A549 (cell line): ENCODE results near the gene AFAP1L2. TPM values are rescaled to one million over a fixed set of nuclear protein-coding genes. Genes with fewer than 3 reads are reported as not detected.

Experiments
- ATAC-seq, 2 experiments: fragments of 200-7000 bp in 1 of 2; fragments of >200 bp in 1 of 2; cut with Nextera tagmentation in 1 of 2; cut with Tn5 transposase in 1 of 2; 3 replicates each; pipeline versions ENCODE4 v1.8.0 to v1.9.1; 2018 to 2020; ENCODE audit warnings: mild to moderate bottlenecking in 1 of 2, moderate library complexity in 1 of 2
- CTCF ChIA-PET: fragments of 300-600 bp; sonication (Branson Sonifier 250); formaldehyde crosslinking; extraction: SDS; loops from one replicate; lab custom pipeline; 2021; ENCODE audit warnings: antibody characterized with exemption, inconsistent platforms; lab: Yijun Ruan, JAX
- POLR2A ChIA-PET: fragments of 350-600 bp; formaldehyde crosslinking; extraction: SDS; loops from one replicate; lab custom pipeline; 2021; ENCODE audit warnings: antibody characterized with exemption, inconsistent platforms; lab: Yijun Ruan, JAX
- DNase-seq, 2 experiments: peaks; one replicate each; pipeline versions ENCODE4 v3.0.0 to v3.0.0-alpha.2; 2011 to 2016; ENCODE audit warnings: low read depth in 1 of 2, low spot score in 1 of 2
- FAIRE-seq: peaks from 2 replicates; lab custom pipeline; 2011; peaks lifted over from hg19 to GRCh38; lab: Jason Lieb, UNC
- H3K27ac ChIP-seq, 2 experiments: fragments of >200 bp; sonication (Bioruptor Twin); formaldehyde crosslinking; 3 replicates each; pipeline ENCODE4 v1.5.1; 2016 to 2017
- H3K4me1 ChIP-seq: fragments of >200 bp; sonication (Bioruptor Twin); formaldehyde crosslinking; 3 replicates; pipeline ENCODE4 v1.6.1; 2016
- H3K4me2 ChIP-seq: fragments of >200 bp; sonication (Bioruptor Twin); formaldehyde crosslinking; 3 replicates; pipeline ENCODE4 v1.6.1; 2016
- H3K4me3 ChIP-seq: fragments of >200 bp; sonication (Bioruptor Twin); formaldehyde crosslinking; 3 replicates; pipeline ENCODE4 v1.5.1; 2016
- H3K9me3 ChIP-seq: fragments of >200 bp; sonication (Bioruptor Twin); formaldehyde crosslinking; 3 replicates; pipeline ENCODE4 v1.6.1; 2016
- BHLHE40 ChIP-seq: IDR thresholded peaks from 2 replicates; pipeline ENCODE4 v1.6.1; 2012; ENCODE audit warnings: low read depth, low read length, inconsistent platforms
- CBX2 ChIP-seq: fragments of 200-600 bp; sonication (generic); IDR thresholded peaks from 2 replicates; pipeline ENCODE4 v1.6.1; 2016; ENCODE audit warnings: low read depth, mild to moderate bottlenecking, borderline replicate concordance
- CHD4 ChIP-seq: fragments of 200-600 bp; sonication (generic); IDR thresholded peaks from 2 replicates; pipeline ENCODE4 v1.6.1; 2016; ENCODE audit warnings: antibody characterized with exemption, mild to moderate bottlenecking, borderline replicate concordance
- ESRRA ChIP-seq: fragments of 150-350 bp; IDR thresholded peaks from 2 replicates; pipeline ENCODE4 v1.6.1; 2014; ENCODE audit warnings: mild to moderate bottlenecking, low read length, borderline replicate concordance
- FOSB ChIP-seq: fragments of 250-450 bp; sonication (Bioruptor Pico); IDR thresholded peaks from 2 replicates; pipeline ENCODE4 v1.5.0; 2020; ENCODE audit warnings: mild to moderate bottlenecking, moderate library complexity
- FOSL2 ChIP-seq, 2 experiments: fragments of 450-650 bp in 1 of 2; fragments of >200 bp in 1 of 2; sonication (Bioruptor Twin) in 1 of 2; formaldehyde crosslinking; IDR thresholded peaks; 2 replicates each; pipeline versions ENCODE4 v1.5.0 to v1.6.1; 2016 to 2020; ENCODE audit warnings: mild to moderate bottlenecking in 1 of 2, moderate library complexity in 1 of 2
- HDAC2 ChIP-seq: fragments of 200-600 bp; sonication (generic); IDR thresholded peaks from 2 replicates; pipeline ENCODE4 v1.6.1; 2016
- HEYL ChIP-seq: fragments of 250-450 bp; sonication (Bioruptor Pico); IDR thresholded peaks from 2 replicates; pipeline ENCODE4 v1.8.0; 2021; ENCODE audit warnings: mild to moderate bottlenecking, moderate library complexity
- HOXA7 ChIP-seq: fragments of 250-450 bp; sonication (Bioruptor Pico); IDR thresholded peaks from 2 replicates; pipeline ENCODE4 v1.5.0; 2020; ENCODE audit warnings: mild to moderate bottlenecking, moderate library complexity
- HOXB5 ChIP-seq: fragments of 250-450 bp; sonication (Bioruptor Pico); IDR thresholded peaks from 2 replicates; pipeline ENCODE4 v1.5.0; 2020; ENCODE audit warnings: mild to moderate bottlenecking, moderate library complexity
- JUNB ChIP-seq: fragments of >200 bp; sonication (Bioruptor Twin); formaldehyde crosslinking; IDR thresholded peaks from 2 replicates; pipeline ENCODE4 v1.6.1; 2016
- KDM5A ChIP-seq: fragments of 200-600 bp; sonication (generic); IDR thresholded peaks from 2 replicates; pipeline ENCODE4 v1.6.1; 2016; ENCODE audit warnings: antibody characterized with exemption, mild to moderate bottlenecking
- MYC ChIP-seq: IDR thresholded peaks from 2 replicates; pipeline ENCODE4 v1.6.1; 2012; ENCODE audit warnings: mild to moderate bottlenecking, inconsistent platforms, low read length, improper control_type of control experiment, borderline replicate concordance
- NFE2L2 ChIP-seq: fragments of 150-350 bp; conservative IDR thresholded peaks from 2 replicates; pipeline ENCODE4 v1.6.1; 2014; ENCODE audit warnings: low read length
- NPAS2 ChIP-seq: fragments of 250-450 bp; sonication (Bioruptor Pico); IDR thresholded peaks from 2 replicates; pipeline ENCODE4 v1.8.0; 2022; ENCODE audit warnings: mild to moderate bottlenecking, moderate library complexity, borderline replicate concordance
- NR3C1 ChIP-seq: fragments of >200 bp; sonication (Bioruptor Twin); formaldehyde crosslinking; IDR thresholded peaks from 3 replicates; pipeline ENCODE4 v1.6.1; 2017
- PHF8 ChIP-seq: fragments of 200-600 bp; sonication (generic); IDR thresholded peaks from 2 replicates; pipeline ENCODE4 v1.6.1; 2016; ENCODE audit warnings: low read depth, mild to moderate bottlenecking, antibody characterized with exemption, moderate library complexity, borderline replicate concordance
- RAD21 ChIP-seq, 2 experiments: fragments of >200 bp in 1 of 2; sonication (Bioruptor Twin) in 1 of 2; formaldehyde crosslinking in 1 of 2; IDR thresholded peaks in 1 of 2; conservative IDR thresholded peaks in 1 of 2; 2 replicates in 1 of 2; 3 replicates in 1 of 2; pipeline ENCODE4 v1.6.1; 2012 to 2018; ENCODE audit warnings: inconsistent platforms in 1 of 2
- RARB ChIP-seq: fragments of 250-450 bp; sonication (Bioruptor Pico); IDR thresholded peaks from 2 replicates; pipeline ENCODE4 v1.8.0; 2021; ENCODE audit warnings: mild to moderate bottlenecking, moderate library complexity
- RNF2 ChIP-seq: fragments of 200-600 bp; sonication (generic); IDR thresholded peaks from 2 replicates; pipeline ENCODE4 v1.6.1; 2016; ENCODE audit warnings: low read depth, mild to moderate bottlenecking, antibody characterized with exemption, moderate library complexity, borderline replicate concordance
- SMC3 ChIP-seq: fragments of >200 bp; sonication (Bioruptor Twin); formaldehyde crosslinking; IDR thresholded peaks from 3 replicates; pipeline ENCODE4 v1.6.1; 2018; ENCODE audit warnings: inconsistent platforms
- SREBF2 ChIP-seq: fragments of 450-650 bp; IDR thresholded peaks from 2 replicates; pipeline ENCODE4 v1.6.1; 2014; ENCODE audit warnings: mild to moderate bottlenecking, moderate library complexity
- TP53 ChIP-seq: fragments of 250-450 bp; sonication (Bioruptor Pico); IDR thresholded peaks from 2 replicates; pipeline ENCODE4 v1.5.0; 2021; ENCODE audit warnings: mild to moderate bottlenecking, moderate library complexity
- WGBS: methylation state at CpG from one replicate; pipeline ENCODE4 v1.1.6; 2017; ENCODE audit errors: missing lambda C conversion rate; 5-methylcytosine and 5-hydroxymethylcytosine counted together
- polyA plus RNA-seq, 4 experiments: library from polyadenylated mRNA; depleted of rRNA in 3 of 4; stranded (reverse); fragments of >200 nt; fragmentation: RNase III in 1 of 4; extraction: RNeasy Plus Mini Kit Qiagen cat#74134 plus additional on column Dnase treatment in 1 of 4; gene quantifications; 2 replicates in 3 of 4; 3 replicates in 1 of 4; pipeline ENCODE4 v1.2.3, GENCODE V29; 2011 to 2017
- TF ChIP-seq, protein P1 (sequence below): fragments of 450-650 bp; IDR thresholded peaks from 2 replicates; pipeline ENCODE4 v1.6.1; 2014; ENCODE audit warnings: antibody characterized with exemption
- TF ChIP-seq, protein P2 (sequence below): fragments of >200 bp; sonication (Bioruptor Twin); formaldehyde crosslinking; IDR thresholded peaks from 2 replicates; pipeline ENCODE4 v1.6.1; 2016
- TF ChIP-seq, protein P3 (sequence below): IDR thresholded peaks from 2 replicates; pipeline ENCODE4 v1.6.1; 2012; ENCODE audit warnings: low read depth, borderline replicate concordance
- TF ChIP-seq, protein P4 (sequence below): fragments of 250-450 bp; sonication (Bioruptor Pico); IDR thresholded peaks from 2 replicates; pipeline ENCODE4 v1.5.0; 2020; ENCODE audit warnings: low read depth, mild to moderate bottlenecking, moderate library complexity

AFAP1L2 gene
- polyA plus RNA-seq, 2 of the 4 experiments (the other 2 are of a cell fraction), result 19.6 to 27.3 TPM

DNA sequence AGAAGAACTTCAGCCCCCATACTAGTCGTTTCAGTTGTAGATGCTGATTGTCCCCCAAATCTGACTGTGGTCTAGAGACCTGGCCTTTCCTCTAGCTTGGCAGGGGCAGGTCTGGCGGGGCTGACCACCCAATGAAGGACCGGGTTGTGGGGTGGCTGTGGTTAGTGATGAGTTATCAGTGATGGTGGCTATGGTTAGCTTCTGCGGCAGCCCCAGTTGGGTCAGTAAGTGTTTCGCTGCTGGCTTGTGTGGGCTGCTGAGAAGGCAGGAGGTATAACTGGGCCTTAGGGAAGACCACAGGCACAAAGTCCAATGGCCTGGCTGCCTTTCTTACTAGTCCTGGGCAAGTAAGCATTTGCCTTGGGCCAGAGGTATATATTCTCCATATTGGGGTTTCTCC is 143.9 kb downstream of the AFAP1L2 start (continued):
- TF ChIP-seq, protein P1, sequence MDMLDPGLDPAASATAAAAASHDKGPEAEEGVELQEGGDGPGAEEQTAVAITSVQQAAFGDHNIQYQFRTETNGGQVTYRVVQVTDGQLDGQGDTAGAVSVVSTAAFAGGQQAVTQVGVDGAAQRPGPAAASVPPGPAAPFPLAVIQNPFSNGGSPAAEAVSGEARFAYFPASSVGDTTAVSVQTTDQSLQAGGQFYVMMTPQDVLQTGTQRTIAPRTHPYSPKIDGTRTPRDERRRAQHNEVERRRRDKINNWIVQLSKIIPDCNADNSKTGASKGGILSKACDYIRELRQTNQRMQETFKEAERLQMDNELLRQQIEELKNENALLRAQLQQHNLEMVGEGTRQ, result no peak
- TF ChIP-seq FOSB (CRISPR knock-in tag), result no peak

DNA sequence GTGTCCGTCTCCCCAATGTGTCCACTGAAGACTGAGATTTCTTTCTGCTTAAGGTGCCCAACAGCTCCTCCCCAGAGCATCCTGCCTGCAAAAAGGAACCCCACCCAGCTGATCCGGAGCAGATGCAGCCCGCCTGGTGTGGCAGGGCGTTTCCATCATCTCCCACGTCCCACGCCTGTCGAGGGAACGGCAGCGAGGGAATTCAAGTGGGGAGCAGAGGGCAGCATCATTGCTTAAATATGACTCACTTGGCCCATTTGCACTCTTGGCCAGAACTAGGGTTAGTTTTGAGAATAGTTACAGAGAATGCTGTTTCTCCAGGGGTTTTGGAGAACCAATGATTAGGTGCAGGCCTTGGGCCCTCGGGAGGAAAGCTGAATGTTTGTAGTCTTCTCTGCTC is 144.5 kb downstream of the AFAP1L2 start:
- TF ChIP-seq NPAS2 (CRISPR knock-in tag), result no peak
- no peak for TF ChIP-seq HDAC2
- no peak for TF ChIP-seq TP53
- no peak for TF ChIP-seq CHD4
- ChIA-PET CTCF (interaction anchor here (0.8 to 1.8 kb wide), 2 partner anchors 11 to 15 kb away, joined by 3 to 4 read pairs; no protein-coding TSS in a partner anchor), POLR2A (no interaction called here)
- Histone ChIP-seq H3K4me1 (no peaks in the 10 kb centered on the region), H3K9me3 (no peaks in the 10 kb centered on the region), H3K27ac (no peak overlapping the region), H3K4me3 (no peak overlapping the region), H3K4me2 (no peak overlapping the region)
- ATAC-seq, result no peak
- FAIRE-seq, result no peak
- 84% methylated on average over 10 of the region's 10 CpGs for WGBS
- no peak for DNase-seq

DNA sequence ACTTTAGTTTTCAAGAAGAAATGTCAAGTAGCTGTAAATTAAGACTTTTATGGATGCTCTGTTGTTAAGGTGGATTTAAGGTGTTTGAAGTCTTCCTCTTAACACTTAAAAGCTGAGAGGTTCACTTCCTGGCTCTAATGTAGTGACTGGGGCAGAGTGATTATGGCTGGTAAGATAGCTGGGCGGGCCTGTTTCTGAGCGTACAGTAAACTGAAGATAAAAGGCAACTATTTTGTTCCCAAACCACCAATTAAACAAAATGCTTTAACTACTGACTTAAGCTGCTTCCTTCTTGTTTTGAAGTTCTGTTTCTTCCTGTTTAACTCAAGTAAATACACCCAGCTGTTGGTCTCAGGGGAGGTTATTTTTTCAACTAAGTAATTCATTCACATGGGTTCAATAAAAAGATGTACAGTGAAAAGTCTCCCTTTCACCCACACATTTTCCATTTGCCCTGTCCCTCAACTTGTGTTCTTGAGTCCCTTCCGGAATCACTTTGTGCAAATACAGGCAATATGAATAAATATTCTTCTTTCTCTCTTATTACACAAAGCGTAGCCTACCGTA is 145.9 kb downstream of the AFAP1L2 start:
- 84% methylated on average over 5 of the region's 5 CpGs for WGBS
- no peak for FAIRE-seq
- CTCF ChIA-PET, result interaction anchor here (0.5 to 0.8 kb wide), 2 partner anchors 9 to 21 kb away, joined by 3 read pairs; no protein-coding TSS in a partner anchor

DNA sequence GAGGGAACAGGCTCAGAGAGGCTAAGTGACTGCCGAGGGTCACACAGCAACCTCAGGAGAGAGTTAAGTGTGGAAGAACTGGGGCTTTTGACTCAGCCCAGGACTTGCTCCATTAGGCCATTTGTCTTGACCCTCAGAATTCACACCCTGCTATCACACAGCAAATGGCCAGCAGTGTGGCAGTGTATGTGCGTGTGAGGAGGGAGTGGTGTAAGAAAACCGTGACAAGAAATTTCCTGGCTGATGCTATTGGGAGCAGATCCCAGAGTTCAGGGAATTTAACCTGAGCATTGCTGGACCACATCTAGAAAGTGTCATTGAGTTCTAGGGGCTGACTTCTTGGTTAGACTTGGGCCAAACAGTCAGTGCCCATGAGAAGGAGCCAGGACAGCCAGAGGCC is 146.8 kb downstream of the AFAP1L2 start:
- H3K4me1 ChIP-seq, result no peaks in the 10 kb centered on the region
- WGBS, result 71% methylated on average over 3 of the region's 3 CpGs
- H3K9me3 ChIP-seq, result no peaks in the 10 kb centered on the region
- no peak overlapping the region for H3K27ac ChIP-seq
- no peak overlapping the region for H3K4me2 ChIP-seq
- TF ChIP-seq MYC (no peak), JUNB (no peak), RNF2 (no peak), SREBF2 (no peak), HOXB5 (CRISPR knock-in tag) (no peak), BHLHE40 (no peak), NFE2L2 (no peak)
- TF ChIP-seq, protein P2, sequence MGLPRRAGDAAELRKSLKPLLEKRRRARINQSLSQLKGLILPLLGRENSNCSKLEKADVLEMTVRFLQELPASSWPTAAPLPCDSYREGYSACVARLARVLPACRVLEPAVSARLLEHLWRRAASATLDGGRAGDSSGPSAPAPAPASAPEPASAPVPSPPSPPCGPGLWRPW, result no peak
- ATAC-seq, result no peak
- ChIA-PET POLR2A (no interaction called here), CTCF (interaction anchor here (0.7 kb wide), 1 partner anchor 27 kb away, joined by 3 read pairs; no protein-coding TSS in a partner anchor)
- no peak overlapping the region for H3K4me3 ChIP-seq
- no peak for DNase-seq
- FAIRE-seq, result no peak

More for the DNA sequence above, 145.9 kb downstream of the AFAP1L2 start:
- DNase-seq (no peak), ATAC-seq (no peak)
- Histone ChIP-seq H3K9me3 (no peaks in the 10 kb centered on the region), H3K27ac (no peak overlapping the region), H3K4me3 (no peak overlapping the region), H3K4me2 (no peak overlapping the region), H3K4me1 (no peaks in the 10 kb centered on the region)
- TF ChIP-seq RAD21 (conservative IDR thresholded peaks at IDR 0.05 in 1 of 2, IDR thresholded peaks at IDR 0.05 in 1 of 2) (no peak), SMC3 (no peak), KDM5A (no peak), NR3C1 (no peak), HEYL (no peak), ESRRA (no peak), PHF8 (no peak), CHD4 (no peak), HOXB5 (CRISPR knock-in tag) (no peak), FOSL2 (IDR thresholded peaks at IDR 0.05) (no peak), FOSL2 (CRISPR knock-in tag; IDR thresholded peaks at IDR 0.05) (no peak), HOXA7 (CRISPR knock-in tag) (no peak), CBX2 (no peak), RARB (no peak)
- TF ChIP-seq, protein P3, sequence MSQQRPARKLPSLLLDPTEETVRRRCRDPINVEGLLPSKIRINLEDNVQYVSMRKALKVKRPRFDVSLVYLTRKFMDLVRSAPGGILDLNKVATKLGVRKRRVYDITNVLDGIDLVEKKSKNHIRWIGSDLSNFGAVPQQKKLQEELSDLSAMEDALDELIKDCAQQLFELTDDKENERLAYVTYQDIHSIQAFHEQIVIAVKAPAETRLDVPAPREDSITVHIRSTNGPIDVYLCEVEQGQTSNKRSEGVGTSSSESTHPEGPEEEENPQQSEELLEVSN, result no peak
- TF ChIP-seq, protein P4, sequence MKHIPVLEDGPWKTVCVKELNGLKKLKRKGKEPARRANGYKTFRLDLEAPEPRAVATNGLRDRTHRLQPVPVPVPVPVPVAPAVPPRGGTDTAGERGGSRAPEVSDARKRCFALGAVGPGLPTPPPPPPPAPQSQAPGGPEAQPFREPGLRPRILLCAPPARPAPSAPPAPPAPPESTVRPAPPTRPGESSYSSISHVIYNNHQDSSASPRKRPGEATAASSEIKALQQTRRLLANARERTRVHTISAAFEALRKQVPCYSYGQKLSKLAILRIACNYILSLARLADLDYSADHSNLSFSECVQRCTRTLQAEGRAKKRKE (CRISPR knock-in tag), result no peak
- POLR2A ChIA-PET, result no interaction called here
